GM18868 (cell line): ENCODE data around the gene RP9.
"Not testable (repeated sequence)": the region's sequence is repeated elsewhere in the genome, so short reads cannot be mapped to it uniquely, and the experiment has no call there.

Experiments
- ATAC-seq: cut with Tn5 transposase; IDR thresholded peaks from one replicate; pipeline ENCODE4 v1.9.1; 2021; ENCODE audit warnings: mild to moderate bottlenecking, moderate library complexity; ENCODE audit not compliant: unreplicated experiment

The RP9 gene

GRCh38 chr7:33107136-33108066 lies 1.8 kb downstream of the RP9 start:
- ATAC-seq, result peak; percentile 52

GRCh38 chr7:33101906-33102305 lies 7.3 kb downstream of the RP9 start:
- ATAC-seq, result no peak

- ATAC-seq, result no peak
Observed at GRCh38 chr7:33100770-33101169, 8.4 kb downstream of the RP9 start.

GRCh38 chr7:33099154-33099940 lies 9.9 kb downstream of the RP9 start:
- peak; percentile 56 for ATAC-seq

- not testable (repeated sequence) for ATAC-seq
Observed at GRCh38 chr7:33094745-33095275, 14.4 kb downstream of the RP9 start.

DNA sequence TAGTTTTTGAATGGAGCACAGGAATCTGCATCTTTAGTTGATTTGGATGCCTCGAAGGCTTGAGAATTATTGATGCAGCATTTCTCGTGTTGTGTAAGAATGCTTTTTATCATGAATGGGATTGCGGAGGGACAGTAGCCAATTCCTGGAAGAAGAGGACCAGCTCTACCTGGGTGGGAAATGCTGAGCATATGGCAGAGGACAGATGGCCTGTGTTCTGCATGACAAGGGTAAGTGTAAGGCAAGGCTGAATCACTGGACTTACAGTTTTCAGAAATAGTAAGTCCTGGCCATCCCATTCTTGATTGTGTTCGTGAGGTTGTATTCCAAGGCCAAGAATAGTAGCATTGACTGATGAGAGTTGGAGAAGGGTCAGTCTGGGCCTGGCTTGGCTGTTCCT lies 15.9 kb downstream of the RP9 start:
- no peak for ATAC-seq

DNA sequence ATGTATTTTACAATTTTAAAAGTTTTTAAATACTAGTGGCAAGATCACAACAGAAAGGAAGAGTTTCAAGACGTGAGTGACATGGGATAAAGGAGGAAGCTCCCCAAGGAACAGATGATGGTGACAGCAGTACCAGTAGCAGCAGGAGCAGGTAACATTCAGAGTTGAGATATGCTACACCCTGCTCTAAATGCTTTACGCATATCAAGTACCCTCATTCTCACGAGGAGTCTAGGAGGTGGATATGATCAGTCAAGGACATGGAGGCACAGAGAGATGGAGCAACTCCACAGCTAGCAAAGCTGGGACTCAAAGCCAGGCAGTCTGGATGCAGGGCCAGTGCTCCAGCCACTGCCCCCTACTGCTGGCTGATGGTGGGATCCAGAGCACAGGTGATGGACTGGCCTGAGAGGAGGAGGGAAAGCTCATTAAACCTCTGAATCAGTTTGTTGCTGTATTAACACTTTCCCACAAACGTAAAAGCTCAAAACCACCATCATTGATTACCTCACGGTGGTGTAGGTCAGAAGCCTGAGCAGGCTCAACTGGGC lies 17.5 kb downstream of the RP9 start:
- no peak for ATAC-seq

DNA sequence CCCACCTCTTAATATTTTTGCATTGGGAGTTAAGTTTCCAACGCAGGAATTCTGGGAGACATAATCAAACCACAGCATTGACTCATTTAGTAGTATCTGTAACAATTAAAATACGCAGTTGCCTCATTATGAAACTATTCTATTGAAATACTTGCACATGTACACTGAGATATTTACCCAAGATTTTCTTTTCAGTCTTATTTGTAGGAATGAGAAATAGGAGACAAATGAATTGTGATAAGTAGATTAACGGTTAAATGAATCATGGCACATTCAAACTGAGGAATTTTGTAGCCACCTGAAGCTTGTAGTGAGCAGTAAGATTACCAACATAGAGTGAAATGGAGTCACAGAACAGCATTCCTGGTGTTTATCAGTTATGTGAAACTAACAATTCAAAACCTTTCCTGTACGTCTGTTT lies 18.1 kb downstream of the RP9 start:
- no peak for ATAC-seq

DNA sequence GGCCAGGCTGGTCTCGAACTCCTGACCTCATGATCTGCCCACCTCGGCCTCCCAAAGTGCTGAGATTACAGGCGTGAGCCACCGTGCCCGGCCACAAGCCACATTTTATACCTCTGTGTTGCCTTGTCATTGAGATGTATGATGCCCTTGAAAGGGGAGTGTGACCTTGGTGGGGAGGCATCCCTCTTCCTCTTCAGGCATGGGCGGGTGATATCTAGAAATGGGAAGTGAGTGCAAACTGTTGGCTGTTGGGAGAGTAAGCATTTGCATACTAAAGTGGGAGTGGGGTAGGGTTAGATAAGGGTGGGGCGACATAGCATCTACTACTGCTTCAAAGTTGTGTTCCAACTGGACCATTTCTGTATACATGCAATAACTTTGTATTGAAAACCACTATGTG lies 20.1 kb downstream of the RP9 start:
- no peak for ATAC-seq

DNA sequence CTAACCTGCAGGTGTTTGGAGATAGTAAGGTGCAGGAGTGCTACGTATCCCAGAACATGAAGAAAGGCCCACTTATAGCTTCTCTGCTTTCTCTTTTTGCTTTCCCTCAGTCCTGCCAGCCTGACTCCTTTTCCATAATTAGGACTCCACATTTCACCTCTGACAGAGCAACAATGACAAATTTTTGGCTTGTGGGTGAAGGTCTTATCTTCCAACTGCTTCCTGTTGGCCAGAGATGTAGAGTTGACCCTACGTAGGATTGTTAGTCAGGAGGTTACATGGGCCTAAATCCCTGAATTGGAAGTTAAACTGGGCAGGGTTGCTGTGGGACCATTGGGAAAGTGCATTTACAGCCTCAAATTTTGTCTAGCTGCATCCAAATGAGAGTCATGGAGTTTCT lies 21.3 kb downstream of the RP9 start:
- ATAC-seq, result no peak

DNA sequence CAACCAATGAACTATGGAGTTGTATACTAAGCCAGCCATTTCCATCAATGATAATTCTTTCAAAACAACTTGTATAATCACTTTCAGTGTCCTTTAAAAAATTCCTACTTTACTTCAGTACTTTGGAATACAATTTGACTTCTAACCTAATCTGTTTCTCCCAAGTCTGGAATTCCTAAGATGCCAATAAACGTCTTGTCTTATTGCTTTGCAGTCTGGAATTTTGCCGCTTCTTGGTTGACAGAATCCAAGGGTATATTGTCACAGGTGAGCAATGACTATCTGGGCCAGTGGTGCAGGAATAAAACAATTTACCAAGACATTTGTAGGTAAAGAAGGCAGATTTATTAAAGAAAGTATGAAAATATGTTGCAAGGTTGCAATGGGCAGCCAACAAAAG lies 21.8 kb downstream of the RP9 start:
- ATAC-seq, result no peak

GRCh38 chr7:33079763-33080690 lies 29.2 kb downstream of the RP9 start:
- no peak for ATAC-seq

DNA sequence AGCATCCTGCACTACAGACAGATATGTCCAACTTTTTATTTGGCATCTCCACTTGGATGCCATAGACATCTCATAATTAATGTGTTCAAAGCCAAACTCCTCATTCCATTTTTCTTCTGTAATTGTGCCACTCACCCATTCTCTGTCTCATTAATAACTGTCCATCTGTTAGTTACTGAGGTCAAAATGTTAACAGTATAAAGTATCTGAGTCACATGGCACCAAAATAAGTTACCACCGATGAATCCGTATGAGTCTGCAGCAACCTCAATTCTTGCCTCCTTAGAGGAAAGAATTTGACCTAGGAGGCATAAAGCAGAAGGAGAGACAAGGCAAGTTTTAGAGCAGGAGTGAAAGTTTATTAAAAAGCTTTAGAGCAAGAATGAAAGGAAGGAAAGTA lies 30.1 kb downstream of the RP9 start:
- no peak for ATAC-seq

- no peak for ATAC-seq
Observed at GRCh38 chr7:33076737-33077136, 32.5 kb downstream of the RP9 start.

GRCh38 chr7:33075818-33076518 lies 33.2 kb downstream of the RP9 start:
- no peak for ATAC-seq

GRCh38 chr7:33073243-33073642 lies 36.0 kb downstream of the RP9 start:
- no peak for ATAC-seq

DNA sequence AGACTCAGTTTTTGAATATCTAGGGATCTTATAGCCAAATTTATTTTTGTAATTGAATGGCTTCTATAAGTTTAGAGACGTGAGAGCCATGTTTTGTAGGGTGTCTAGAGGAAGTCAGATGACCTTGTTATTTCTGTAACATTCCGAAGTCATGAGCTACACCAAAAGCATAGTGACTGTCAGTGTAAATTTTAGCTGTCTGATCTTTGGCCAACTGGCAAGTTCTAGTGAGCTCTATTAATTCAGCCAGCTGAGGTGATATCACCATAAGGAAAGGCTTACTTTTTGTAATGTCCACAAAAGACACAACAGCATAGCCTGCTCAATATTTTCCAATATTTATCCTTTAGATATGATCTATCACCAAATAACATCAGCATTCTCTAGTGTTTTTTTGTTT lies 36.7 kb downstream of the RP9 start:
- no peak for ATAC-seq

GRCh38 chr7:33070831-33071230 lies 38.4 kb downstream of the RP9 start:
- ATAC-seq, result no peak

DNA sequence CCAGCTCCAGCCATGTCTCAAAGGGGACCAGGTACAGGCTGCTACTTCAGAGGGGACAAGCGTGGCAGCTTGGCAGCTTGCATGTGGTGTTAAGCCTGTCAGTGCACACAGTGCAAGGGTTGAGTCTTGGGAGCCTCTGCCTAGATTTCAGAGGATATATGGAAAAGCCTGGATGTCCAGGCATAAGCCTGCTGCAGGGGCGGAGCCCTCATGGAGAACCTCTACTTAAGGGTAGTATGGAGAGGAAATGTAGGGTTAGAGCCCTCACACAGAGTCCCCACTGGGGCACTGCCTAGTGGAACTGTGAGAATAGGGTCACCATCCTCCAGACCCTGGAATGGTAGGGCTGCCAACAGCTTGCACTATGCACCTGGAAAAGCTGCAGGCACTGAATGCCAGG lies 38.9 kb downstream of the RP9 start:
- ATAC-seq, result no peak

- ATAC-seq, result no peak
Observed at GRCh38 chr7:33067921-33068320, 41.3 kb downstream of the RP9 start.
